Testis (tissue), 2 donors: Measurements from ENCODE around the gene SRP54.

Experiments used
- POLR2A ChIP-seq: fragments of 450-650 bp; IDR thresholded peaks from one replicate; pipeline ENCODE4 v1.6.1; 2017; ENCODE audit warnings: antibody characterized with exemption, mild to moderate bottlenecking, moderate library complexity
- TF ChIP-seq, protein P1 (sequence below), 3 experiments: fragments of 450-650 bp in 2 of 3; fragments of 200-600 bp in 1 of 3; sonication (generic) in 1 of 3; IDR thresholded peaks; one replicate each; pipeline ENCODE4 v1.5.1; 2016 to 2019; ENCODE audit warnings: antibody characterized with exemption in 3 of 3, mild to moderate bottlenecking in 2 of 3, moderate library complexity in 1 of 3

DNA sequence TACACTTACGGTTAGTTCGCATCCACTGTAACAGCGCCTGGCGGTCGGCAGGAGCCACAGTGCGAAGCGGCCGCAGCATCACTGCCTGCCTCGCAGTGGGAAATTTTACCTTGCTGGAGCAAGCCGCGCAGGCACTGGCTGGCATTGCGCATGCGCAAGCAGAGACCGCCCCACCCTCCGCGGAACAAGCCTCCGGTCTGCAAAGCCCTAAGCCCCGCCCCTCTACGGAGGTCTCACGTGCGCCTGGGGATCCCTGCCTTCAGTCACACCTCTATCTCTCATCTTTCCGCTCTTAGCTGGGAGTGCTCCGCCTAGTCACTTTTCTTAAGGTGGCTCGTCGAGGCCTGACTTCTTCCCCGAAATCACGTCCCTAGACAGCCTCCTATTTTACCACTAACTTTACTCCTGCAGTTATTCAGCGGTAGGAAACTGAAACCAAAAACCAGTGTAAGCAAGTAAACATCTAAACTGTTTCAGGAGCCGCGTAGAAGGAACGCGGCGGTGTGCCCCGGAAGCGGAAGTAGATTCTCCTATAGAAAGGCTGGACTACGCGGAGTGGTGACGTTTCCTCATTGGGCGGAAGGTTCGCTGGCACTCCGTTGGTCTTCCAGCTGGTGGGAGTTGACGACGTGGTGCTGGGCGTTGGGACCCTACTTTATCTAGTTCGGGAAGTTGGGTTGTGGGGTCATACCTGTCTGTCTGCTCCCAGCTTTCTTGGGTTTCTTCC is at the start of gene SRP54:
- TF ChIP-seq, protein P1, sequence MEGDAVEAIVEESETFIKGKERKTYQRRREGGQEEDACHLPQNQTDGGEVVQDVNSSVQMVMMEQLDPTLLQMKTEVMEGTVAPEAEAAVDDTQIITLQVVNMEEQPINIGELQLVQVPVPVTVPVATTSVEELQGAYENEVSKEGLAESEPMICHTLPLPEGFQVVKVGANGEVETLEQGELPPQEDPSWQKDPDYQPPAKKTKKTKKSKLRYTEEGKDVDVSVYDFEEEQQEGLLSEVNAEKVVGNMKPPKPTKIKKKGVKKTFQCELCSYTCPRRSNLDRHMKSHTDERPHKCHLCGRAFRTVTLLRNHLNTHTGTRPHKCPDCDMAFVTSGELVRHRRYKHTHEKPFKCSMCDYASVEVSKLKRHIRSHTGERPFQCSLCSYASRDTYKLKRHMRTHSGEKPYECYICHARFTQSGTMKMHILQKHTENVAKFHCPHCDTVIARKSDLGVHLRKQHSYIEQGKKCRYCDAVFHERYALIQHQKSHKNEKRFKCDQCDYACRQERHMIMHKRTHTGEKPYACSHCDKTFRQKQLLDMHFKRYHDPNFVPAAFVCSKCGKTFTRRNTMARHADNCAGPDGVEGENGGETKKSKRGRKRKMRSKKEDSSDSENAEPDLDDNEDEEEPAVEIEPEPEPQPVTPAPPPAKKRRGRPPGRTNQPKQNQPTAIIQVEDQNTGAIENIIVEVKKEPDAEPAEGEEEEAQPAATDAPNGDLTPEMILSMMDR (IDR thresholded peaks at IDR 0.05): peak in 2 of 3 experiments; percentile 32 to 54
- peak; percentile 83 for TF ChIP-seq POLR2A
